Pancreas (tissue), 10 donors: ENCODE results near the gene SLC45A3. TPM values are rescaled to one million over a fixed set of nuclear protein-coding genes. Genes with fewer than 3 reads are reported as not detected.

Experiments used
- ATAC-seq, 4 donors: fragments of 200-7000 bp; cut with Tn5 transposase; one replicate each; pipeline versions ENCODE4 v1.8.0 to v1.9.1; 2020; ENCODE audit warnings: mild to moderate bottlenecking in 4 of 4, moderate library complexity in 4 of 4
- DNase-seq, 6 donors: peaks; one replicate each; pipeline ENCODE4 v3.0.0-alpha.2; 2020
- FAIRE-seq: peaks from 2 replicates; lab custom pipeline; 2012; peaks lifted over from hg19 to GRCh38; lab: Jason Lieb, UNC
- H3K27ac ChIP-seq, 4 donors: fragments of 200-600 bp; sonication (generic); 1 replicate in 3 of 4; 2 replicates in 1 of 4; pipeline versions ENCODE4 v1.5.0 to v1.8.0; 2020
- H3K27me3 ChIP-seq, 4 donors: fragments of 200-600 bp; one replicate each; pipeline ENCODE4 v1.8.0; 2021
- H3K36me3 ChIP-seq, 3 donors: fragments of 200-600 bp; sonication (generic) in 1 of 3; one replicate each; pipeline versions ENCODE4 v1.5.0 to v1.8.0; 2020 to 2021
- H3K4me1 ChIP-seq, 3 donors: fragments of 200-600 bp; one replicate each; pipeline ENCODE4 v1.8.0; 2021
- H3K4me3 ChIP-seq, 4 donors: fragments of 200-600 bp; sonication (generic) in 2 of 4; one replicate each; pipeline versions ENCODE4 v1.5.0 to v1.8.0; 2020 to 2021
- H3K9me3 ChIP-seq, 4 donors: fragments of 200-600 bp; one replicate each; pipeline ENCODE4 v1.8.0; 2021
- CTCF ChIP-seq, 4 donors: fragments of 200-600 bp; sonication (generic) in 3 of 4; IDR thresholded peaks; one replicate each; pipeline versions ENCODE4 v1.5.0 to v1.8.0; 2021; ENCODE audit warnings: antibody characterized with exemption in 4 of 4
- WGBS, 2 donors: extraction: QIAGEN DNeasy Blood & Tissue Kit; methylation state at CpG; one replicate each; pipeline ENCODE4 v1.1.7; 2013; 5-methylcytosine and 5-hydroxymethylcytosine counted together
- intact Hi-C, 3 donors: fragments of 100-400 bp; cut with DNase I; formaldehyde crosslinking; loops; one replicate each; pipeline versions ENCODE4 v1.11.1 to v1.14.2; 2022
- polyA plus RNA-seq, 2 donors: library from polyadenylated mRNA; stranded (reverse); fragments of 200-250 nt; gene quantifications; one replicate each; pipeline ENCODE4 v1.2.3, GENCODE V29; 2013
- total RNA-seq, 6 donors: library from RNA; stranded (reverse); fragmentation: NEBNext Ultra II Directional in 4 of 6; extraction: Animal tissue kit (Norgen Biotek cat#: 25700) in 4 of 6; gene quantifications; one replicate each; pipeline versions ENCODE4 v1.2.1 to v1.2.4, GENCODE V29; 2021 to 2023
- donor health status: healthy with polysubstance abuse.
- donor health status: DM: no; HTN: no; CAD: no; lungs with moderate emphysema.
- donor health status: DM: no; HTN: no; CAD: no.
- donor health status: control.
- donor health status: control.
- donor health status: Bipolar disorder and iron deficiency.
- donor health status: DM: yes; HTN: yes; CAD: no.
- donor health status: DM: no; HTN: no; CAD: no.
- donor health status: DM: no; HTN: no; CAD: no.
- donor health status: DM: yes; HTN: yes; CAD: no.

SLC45A3 gene
- total and polyA plus RNA-seq, 8 donors = 0.28 to 4.7 (median 1.3) TPM

DNA sequence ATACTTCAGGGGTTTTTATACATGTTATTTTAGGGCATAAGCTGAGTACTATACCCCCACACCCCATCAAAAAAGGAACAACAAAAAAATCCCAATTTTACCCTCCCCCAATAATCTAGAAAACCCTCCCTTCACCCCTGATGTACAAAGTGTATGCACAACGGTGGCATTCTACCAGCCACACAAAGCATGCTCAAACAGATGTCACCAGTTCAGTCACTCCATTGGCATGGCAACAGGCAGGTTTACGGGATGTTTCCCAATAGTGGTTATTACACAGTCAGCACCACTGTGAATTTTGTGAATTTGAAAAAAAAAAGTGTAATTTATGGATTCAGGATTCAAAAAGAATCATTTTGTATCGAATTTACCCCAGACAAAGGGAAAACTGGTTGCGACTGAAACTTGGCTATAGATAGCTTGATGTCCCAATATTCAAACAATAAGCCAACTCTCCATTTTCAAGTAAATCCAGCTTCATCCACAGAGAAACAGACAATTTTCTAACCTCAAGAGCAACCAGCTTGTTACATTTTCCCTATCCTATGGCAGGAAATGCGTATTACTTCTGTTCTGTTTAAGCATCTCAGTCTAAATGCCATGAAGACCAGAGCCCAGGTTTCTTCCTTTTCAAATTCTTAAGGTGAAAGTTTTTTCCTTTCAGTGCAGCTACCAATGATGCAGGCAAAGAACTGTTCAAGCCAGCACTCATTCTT lies 34.0 kb upstream of the SLC45A3 start:
- Histone ChIP-seq H3K9me3 (no peaks in the 10 kb centered on the region), H3K4me3 (no peak overlapping the region), H3K36me3 (peaks cover 5 to 27% (median 8%) of the 10 kb centered on the region in 3 donors), H3K27me3 (no peaks in the 10 kb centered on the region), H3K27ac (no peak overlapping the region), H3K4me1 (no peaks in the 10 kb centered on the region)
- intact Hi-C loops = no loop called here
- no peak for DNase-seq
- ATAC-seq = peak in 2 of 4 donors; percentile 56 to 59
- FAIRE-seq = no peak
- TF ChIP-seq CTCF (IDR thresholded peaks at IDR 0.05) = no peak
- WGBS, 2 donors = 67 to 73% methylated on average over 5 of the region's 5 CpGs

- no peaks in the 10 kb centered on the region for H3K36me3 ChIP-seq
- WGBS, 2 donors = 34 to 40% methylated on average over 8 of the region's 8 CpGs
- FAIRE-seq (no peak), DNase-seq (peak in 3 of 6 donors; percentile 36 to 69 (median 61)), ATAC-seq (peak; percentile 83 to 94 (median 88))
- no peak overlapping the region for H3K27ac ChIP-seq
- H3K9me3 ChIP-seq = no peaks in the 10 kb centered on the region
- no peaks in the 10 kb centered on the region for H3K4me1 ChIP-seq
- intact Hi-C loops = no loop called here
- H3K27me3 ChIP-seq = no peaks in the 10 kb centered on the region
- H3K4me3 ChIP-seq = no peak overlapping the region
- peak; percentile 78 to 87 (median 82) for TF ChIP-seq CTCF (IDR thresholded peaks at IDR 0.05)
Measured at GRCh38 chr1:205711105-205712048, 31.1 kb upstream of the SLC45A3 start.

DNA sequence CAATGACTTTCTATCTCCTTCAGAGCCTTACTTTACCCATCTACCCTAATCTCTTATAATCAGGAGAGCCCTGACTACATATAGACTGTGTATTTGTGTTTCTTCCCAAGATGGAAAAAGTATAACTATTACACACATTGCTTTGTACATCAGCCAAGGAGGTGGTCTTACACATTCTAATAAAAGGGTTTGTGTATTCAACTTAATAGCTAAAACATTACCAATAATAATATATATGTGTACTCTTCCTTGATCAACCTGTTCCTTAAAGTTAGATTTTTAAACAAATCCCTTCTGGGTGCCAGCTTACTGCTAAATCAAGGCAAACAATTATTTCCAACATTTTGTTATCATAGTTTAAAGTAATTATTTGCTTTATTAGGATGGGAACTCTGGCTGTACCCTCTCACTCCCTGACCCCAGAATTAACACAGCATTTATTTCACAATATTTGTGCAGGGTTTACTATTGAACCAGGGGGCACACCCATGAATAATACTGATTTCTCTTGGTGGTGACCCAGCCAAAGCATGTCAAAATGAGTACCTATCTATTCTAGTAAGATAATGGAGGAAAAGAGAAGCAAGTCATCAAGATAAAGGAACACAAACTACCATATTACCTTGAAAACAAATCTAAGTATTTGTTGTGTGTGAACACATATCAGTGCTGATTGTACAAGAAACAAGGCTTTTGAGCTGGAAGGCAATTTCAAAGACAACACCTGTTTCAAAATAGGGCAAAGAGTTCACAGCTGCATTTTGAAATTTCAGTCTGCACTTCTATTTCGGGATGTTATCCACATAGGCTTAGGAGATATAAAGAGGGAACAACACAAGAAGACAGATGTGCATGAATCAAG lies 30.1 kb upstream of the SLC45A3 start:
- Histone ChIP-seq H3K4me3 (no peak overlapping the region), H3K27ac (no peak overlapping the region), H3K27me3 (no peaks in the 10 kb centered on the region), H3K4me1 (no peaks in the 10 kb centered on the region), H3K36me3 (no peaks in the 10 kb centered on the region), H3K9me3 (no peaks in the 10 kb centered on the region)
- ATAC-seq (no peak), DNase-seq (no peak), FAIRE-seq (no peak)
- 45 to 51% methylated on average over 1 of the region's 1 CpG for WGBS, 2 donors
- intact Hi-C loops = no loop called here
- TF ChIP-seq CTCF (IDR thresholded peaks at IDR 0.05) = no peak

DNA sequence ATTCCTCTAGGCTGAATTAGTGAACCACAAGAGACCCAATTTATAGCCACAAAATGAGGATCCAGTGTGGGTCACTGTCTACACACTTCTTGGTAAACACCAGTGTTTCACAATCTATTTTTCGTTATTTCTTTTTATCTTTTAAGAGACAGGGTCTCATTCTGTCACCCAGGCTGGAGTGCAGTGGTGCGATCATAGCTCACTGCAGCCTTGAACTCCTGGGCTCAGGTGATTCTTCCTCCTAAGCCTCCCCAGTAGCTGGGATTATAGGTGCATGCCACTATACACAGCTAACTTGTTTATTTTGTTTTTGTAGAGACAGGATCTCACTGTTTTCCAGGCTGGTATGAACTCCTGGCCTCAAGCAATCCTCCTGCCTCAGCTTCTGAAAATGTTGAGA lies 29.3 kb upstream of the SLC45A3 start:
- Histone ChIP-seq H3K4me1 (no peaks in the 10 kb centered on the region), H3K27me3 (no peaks in the 10 kb centered on the region), H3K27ac (no peak overlapping the region), H3K36me3 (no peaks in the 10 kb centered on the region), H3K4me3 (no peak overlapping the region), H3K9me3 (no peaks in the 10 kb centered on the region)
- WGBS, 2 donors = 68 to 74% methylated on average over 2 of the region's 2 CpGs
- DNase-seq (no peak), ATAC-seq (no peak), FAIRE-seq (no peak)
- intact Hi-C loops = no loop called here
- TF ChIP-seq CTCF (IDR thresholded peaks at IDR 0.05) = no peak
